ENCODE data around the gene MTMR1. TPM values are rescaled to one million over a fixed set of nuclear protein-coding genes. Genes with fewer than 3 reads are reported as not detected.

MTMR1 gene
- total RNA-seq, 2 experiments from 2014 or later, result 33.6 to 34.4 TPM

- ChIA-PET CTCF (no interaction called here), POLR2A (no interaction called here)
- intact Hi-C loops (cut with DNase I, micrococcal nuclease), result no loop called here
- H3K4me1 Mint-ChIP-seq (ENCODE audit: low read depth), result no peaks in the 10 kb centered on the region
- ATAC-seq (ENCODE audit: poor library complexity), result no peak
- H3K4me3 Mint-ChIP-seq, result no peak overlapping the region
- Histone ChIP-seq H3K36me3 (ENCODE audit: insufficient read depth, low read length) (peaks cover 20% of the 10 kb centered on the region), H3K9me3 (ENCODE audit: control insufficient read depth in 1 of 2, insufficient read depth in 1 of 2, low read length in 2 of 2) (no peaks in the 10 kb centered on the region), H3K27me3 (ENCODE audit: control insufficient read depth in 1 of 2, insufficient read depth in 2 of 2, low read length in 2 of 2) (no peaks in the 10 kb centered on the region), H3K4me3 (ENCODE audit: low read length) (no peak overlapping the region), H3K27ac (ENCODE audit: low read depth in 1 of 2, low read length in 2 of 2) (no peak overlapping the region), H3K4me1 (ENCODE audit: insufficient read depth, low read length) (no peaks in the 10 kb centered on the region)
- H3K27ac Mint-ChIP-seq, result no peak overlapping the region
- no peak for TF ChIP-seq CTCF (IDR thresholded peaks at IDR 0.05)
- no peaks in the 10 kb centered on the region for H3K9me3 Mint-ChIP-seq
- H3K36me3 Mint-ChIP-seq (ENCODE audit: low read depth), result peaks cover 66% of the 10 kb centered on the region
- no peak for DNase-seq
- H3K27me3 Mint-ChIP-seq, result no peaks in the 10 kb centered on the region
Observed at GRCh38 chrX:150790021-150790420, 96.8 kb downstream of the MTMR1 start.

GRCh38 chrX:150792949-150793527 lies 99.8 kb downstream of the MTMR1 start:
- no peak for TF ChIP-seq CTCF (IDR thresholded peaks at IDR 0.05)
- intact Hi-C loops (cut with DNase I, micrococcal nuclease), result no loop called here
- POLR2A ChIA-PET, result no interaction called here
- Histone ChIP-seq H3K36me3 (ENCODE audit: insufficient read depth, low read length) (peaks cover 20% of the 10 kb centered on the region), H3K4me3 (ENCODE audit: low read length) (no peak overlapping the region), H3K27me3 (ENCODE audit: control insufficient read depth in 1 of 2, insufficient read depth in 2 of 2, low read length in 2 of 2) (no peaks in the 10 kb centered on the region), H3K9me3 (ENCODE audit: control insufficient read depth in 1 of 2, insufficient read depth in 1 of 2, low read length in 2 of 2) (no peaks in the 10 kb centered on the region), H3K27ac (ENCODE audit: low read depth in 1 of 2, low read length in 2 of 2) (no peak overlapping the region), H3K4me1 (ENCODE audit: insufficient read depth, low read length) (no peaks in the 10 kb centered on the region)
- H3K36me3 Mint-ChIP-seq (ENCODE audit: low read depth), result peaks cover 74% of the 10 kb centered on the region
- ATAC-seq (ENCODE audit: poor library complexity) (no peak), DNase-seq (no peak)
- H3K4me3 Mint-ChIP-seq, result no peak overlapping the region
- no peak overlapping the region for H3K27ac Mint-ChIP-seq
- no peaks in the 10 kb centered on the region for H3K9me3 Mint-ChIP-seq
- CTCF ChIA-PET, result no interaction called here
- no peaks in the 10 kb centered on the region for H3K27me3 Mint-ChIP-seq
- H3K4me1 Mint-ChIP-seq (ENCODE audit: low read depth), result no peaks in the 10 kb centered on the region

- intact Hi-C loops (cut with DNase I, micrococcal nuclease), result no loop called here
- no peak for DNase-seq
- TF ChIP-seq CTCF (IDR thresholded peaks at IDR 0.05), result no peak
- Mint-ChIP-seq H3K4me1 (ENCODE audit: low read depth) (no peaks in the 10 kb centered on the region), H3K27ac (no peak overlapping the region), H3K27me3 (no peaks in the 10 kb centered on the region), H3K4me3 (no peak overlapping the region), H3K9me3 (peaks cover 3% of the 10 kb centered on the region), H3K36me3 (ENCODE audit: low read depth) (peaks cover 36% of the 10 kb centered on the region)
- ATAC-seq (ENCODE audit: poor library complexity), result no peak
- ChIA-PET CTCF (no interaction called here), POLR2A (no interaction called here)
- no peaks in the 10 kb centered on the region for H3K36me3 ChIP-seq (ENCODE audit: insufficient read depth, low read length)
- H3K27ac ChIP-seq (ENCODE audit: low read depth in 1 of 2, low read length in 2 of 2), result no peak overlapping the region
- H3K27me3 ChIP-seq (ENCODE audit: control insufficient read depth in 1 of 2, insufficient read depth in 2 of 2, low read length in 2 of 2), result no peaks in the 10 kb centered on the region
- no peak overlapping the region for H3K4me3 ChIP-seq (ENCODE audit: low read length)
- no peaks in the 10 kb centered on the region for H3K4me1 ChIP-seq (ENCODE audit: insufficient read depth, low read length)
- no peaks in the 10 kb centered on the region for H3K9me3 ChIP-seq (ENCODE audit: control insufficient read depth in 1 of 2, insufficient read depth in 1 of 2, low read length in 2 of 2)
Observed at GRCh38 chrX:150805736-150806135, 112.5 kb downstream of the MTMR1 start.

All from CD4-positive, alpha-beta T cell (primary cell).